GM12873 (cell line): ENCODE measurements around the gene SLC30A7.
A peak's percentile ranks its signal among the peaks of the same experiment; 100 is the strongest.

Experiments used
- TF ChIP-seq, protein P1 (sequence below): IDR thresholded peaks from 2 replicates; pipeline ENCODE4 v1.5.1; 2012; ENCODE audit warnings: low read depth, mild to moderate bottlenecking, moderate library complexity, low read length, control low read depth; ENCODE audit not compliant: insufficient read depth; ENCODE audit errors: missing control alignments

SLC30A7 gene

DNA sequence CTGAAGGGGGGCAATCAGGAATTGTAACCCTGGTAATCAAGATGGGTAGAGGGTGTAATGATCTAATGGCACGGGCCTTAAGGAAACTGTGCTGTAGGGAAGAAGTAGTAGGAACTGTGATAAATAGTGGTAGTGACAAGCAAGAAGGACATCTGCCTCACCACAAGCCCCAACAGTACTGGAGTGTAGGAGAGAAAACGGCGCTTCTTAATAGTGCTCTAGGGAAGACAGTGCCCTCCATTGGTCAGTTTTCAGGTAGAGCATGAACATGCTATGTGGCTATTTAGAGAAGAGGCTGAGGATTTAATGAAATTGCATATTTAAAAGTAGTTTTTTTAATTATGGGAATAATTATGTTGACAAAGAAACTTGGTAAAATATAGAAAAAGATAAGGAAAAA, 32.2 kb downstream of the SLC30A7 start:
- TF ChIP-seq, protein P1, sequence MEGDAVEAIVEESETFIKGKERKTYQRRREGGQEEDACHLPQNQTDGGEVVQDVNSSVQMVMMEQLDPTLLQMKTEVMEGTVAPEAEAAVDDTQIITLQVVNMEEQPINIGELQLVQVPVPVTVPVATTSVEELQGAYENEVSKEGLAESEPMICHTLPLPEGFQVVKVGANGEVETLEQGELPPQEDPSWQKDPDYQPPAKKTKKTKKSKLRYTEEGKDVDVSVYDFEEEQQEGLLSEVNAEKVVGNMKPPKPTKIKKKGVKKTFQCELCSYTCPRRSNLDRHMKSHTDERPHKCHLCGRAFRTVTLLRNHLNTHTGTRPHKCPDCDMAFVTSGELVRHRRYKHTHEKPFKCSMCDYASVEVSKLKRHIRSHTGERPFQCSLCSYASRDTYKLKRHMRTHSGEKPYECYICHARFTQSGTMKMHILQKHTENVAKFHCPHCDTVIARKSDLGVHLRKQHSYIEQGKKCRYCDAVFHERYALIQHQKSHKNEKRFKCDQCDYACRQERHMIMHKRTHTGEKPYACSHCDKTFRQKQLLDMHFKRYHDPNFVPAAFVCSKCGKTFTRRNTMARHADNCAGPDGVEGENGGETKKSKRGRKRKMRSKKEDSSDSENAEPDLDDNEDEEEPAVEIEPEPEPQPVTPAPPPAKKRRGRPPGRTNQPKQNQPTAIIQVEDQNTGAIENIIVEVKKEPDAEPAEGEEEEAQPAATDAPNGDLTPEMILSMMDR: peak; percentile 13

DNA sequence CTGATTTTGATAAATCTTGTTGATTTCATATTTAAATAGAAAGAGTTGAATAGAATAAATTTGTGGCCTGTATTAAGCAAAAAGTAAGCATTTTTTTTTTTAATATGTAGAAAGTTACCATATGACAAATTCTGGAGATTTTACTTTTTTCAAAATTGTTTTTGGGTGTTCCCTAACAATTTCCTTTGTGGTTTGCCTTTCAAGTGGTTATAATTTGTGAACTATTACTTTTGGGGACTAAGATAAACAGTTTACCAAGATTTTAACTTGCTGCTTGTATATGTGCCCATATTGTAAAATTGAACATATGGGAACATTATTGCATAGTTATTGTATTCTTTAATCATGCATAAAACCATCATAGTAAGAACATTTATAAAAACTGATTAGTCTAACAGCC, 34.6 kb downstream of the SLC30A7 start:
- TF ChIP-seq, protein P1: no peak

DNA sequence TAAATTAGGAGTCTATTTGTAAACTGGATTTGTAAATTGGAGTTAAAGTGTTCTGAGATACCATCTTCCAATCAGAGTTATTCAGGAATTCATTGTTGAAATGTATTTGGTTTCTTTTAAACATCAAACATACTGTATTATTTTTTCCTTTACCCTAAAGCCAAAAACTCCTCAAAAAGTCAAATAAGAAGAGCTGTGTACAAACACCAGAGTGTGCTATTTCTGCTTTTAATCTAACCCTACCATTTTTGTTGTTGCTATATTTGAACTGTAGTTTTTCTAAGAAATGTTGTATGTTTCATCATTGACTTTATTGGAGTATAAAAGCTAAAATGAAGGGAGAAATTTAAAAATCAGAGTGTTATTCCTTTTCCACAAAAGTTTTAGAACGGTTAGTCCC, 35.8 kb downstream of the SLC30A7 start:
- TF ChIP-seq, protein P1: no peak

DNA sequence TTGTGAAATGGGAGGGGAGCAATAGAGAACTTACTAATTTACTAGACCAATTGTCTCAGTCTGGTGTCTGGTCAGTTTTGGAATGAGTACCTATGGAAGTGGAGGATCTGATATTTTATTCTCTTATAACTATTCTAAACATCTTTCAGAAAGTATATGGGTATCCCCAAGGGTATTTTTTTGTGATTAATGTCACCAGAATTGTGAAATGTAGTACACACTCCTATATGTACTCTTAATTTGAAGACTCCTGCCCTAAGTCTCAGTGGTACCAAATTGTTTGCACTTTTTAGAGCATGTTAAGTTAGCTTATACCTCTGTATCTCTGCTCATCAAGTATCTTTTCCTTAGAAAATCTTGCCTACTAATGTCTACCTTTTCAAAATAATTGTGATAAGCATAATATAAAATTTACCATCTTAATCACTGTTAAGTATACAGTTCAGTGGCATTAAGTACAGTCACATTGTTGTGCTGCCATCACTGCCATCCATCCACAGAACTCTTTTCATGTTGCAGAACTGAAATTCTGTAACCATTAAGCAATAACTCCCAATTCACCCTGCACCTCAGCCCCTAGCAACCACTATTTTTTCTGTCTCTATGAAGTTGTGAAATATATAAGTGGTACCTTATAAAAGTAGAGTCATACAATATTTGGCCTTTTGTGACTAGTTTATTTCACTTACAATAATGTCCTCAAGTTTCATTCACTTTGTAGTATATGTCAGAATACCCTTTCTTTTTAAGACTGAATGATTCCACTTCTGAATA, 40.5 kb downstream of the SLC30A7 start:
- TF ChIP-seq, protein P1: no peak

DNA sequence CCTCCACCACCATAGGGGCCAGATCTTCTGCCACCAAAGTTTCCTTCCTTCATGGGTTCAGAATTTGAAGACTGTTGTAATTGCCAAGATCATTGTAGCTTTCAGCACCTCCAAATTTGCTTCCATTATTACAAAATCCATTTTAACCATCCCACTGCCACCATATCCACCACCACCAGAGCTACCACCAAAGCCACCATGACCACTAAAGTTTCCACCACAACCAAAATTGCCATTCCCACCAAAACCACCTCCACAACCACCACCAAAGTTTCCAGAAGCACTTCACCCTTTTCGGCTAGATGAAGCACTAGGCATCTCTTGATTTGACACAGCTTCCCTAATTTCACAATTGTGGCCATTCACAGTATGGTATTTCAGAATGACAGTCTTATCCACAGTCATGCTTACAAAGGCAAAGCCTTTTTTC, 45.2 kb downstream of the SLC30A7 start:
- TF ChIP-seq, protein P1: no peak

DNA sequence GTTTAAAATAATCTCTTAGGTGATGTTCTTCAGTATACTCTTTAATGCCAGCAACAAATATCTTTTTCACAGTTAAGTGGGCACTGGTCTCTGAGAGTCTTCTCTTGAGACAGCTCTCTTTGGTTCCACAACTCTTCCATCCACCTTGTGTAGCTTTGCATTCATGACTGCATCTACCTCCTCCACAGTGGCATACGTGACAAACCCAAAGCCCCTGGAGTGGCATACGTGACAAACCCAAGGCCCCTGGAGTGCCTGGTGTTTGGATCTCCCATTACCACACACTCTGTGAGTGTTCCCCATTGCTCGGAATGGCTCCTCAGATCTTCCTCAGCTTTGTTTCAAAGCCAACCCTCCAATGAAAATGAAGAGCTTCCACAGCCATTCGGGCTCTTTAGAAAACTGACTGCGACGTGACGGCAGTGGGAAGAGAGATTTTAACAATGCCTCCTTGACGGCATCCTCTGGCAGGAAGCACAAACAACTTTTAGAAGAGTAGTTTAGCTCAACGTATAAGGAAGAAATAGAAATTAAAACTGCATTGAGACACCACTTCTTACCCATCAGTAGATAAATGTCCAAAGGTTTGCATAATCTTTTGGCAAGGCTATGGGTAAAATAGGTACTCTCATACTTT, 45.8 kb downstream of the SLC30A7 start:
- TF ChIP-seq, protein P1: no peak

DNA sequence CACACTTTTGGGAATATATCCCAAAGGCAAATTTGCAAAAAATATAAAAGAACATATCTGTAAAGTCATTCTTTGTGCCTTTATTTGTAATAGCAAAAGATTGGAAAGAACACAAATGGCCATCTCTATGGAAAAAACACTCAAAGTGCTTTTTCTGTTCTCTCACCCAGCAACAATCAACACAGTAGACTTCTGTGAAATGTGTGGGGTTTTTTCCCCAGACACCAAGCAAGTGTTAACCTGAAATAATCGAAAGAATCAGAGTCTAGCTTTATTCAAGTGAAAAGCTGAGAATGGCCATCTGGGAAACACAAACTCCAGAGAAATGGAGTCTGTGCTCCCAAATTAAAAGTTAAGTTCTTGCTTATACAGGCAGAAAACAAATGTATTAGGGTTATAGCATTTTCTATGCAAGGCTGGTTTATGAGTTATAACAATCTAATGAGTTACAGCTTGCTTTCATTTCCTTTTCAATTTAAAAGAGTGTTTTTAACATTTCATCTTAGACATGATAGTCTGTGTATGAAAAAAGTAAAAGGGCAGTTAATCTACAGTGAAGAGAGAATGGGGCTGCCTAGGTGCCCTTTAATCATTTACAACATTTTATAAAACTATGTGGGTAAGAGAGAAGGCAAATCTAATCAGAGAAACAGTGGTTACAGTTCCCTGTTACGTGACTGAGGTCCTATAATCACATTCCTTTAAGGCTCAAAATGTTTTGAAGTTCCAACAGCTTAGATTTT, 46.6 kb downstream of the SLC30A7 start:
- TF ChIP-seq, protein P1: no peak
